OCI-LY1 (cell line): ENCODE data around the gene ZIC4.

ENCODE experiments used
- EZH2 ChIP-seq: fragments of 200-600 bp; sonication (generic), shearing (Covaris generic); IDR thresholded peaks from 2 replicates; pipeline ENCODE4 v1.8.0; 2017; ENCODE audit warnings: borderline replicate concordance, mixed run types, mild to moderate bottlenecking, antibody characterized with exemption, low read length, moderate library complexity, mixed read lengths
- TF ChIP-seq, protein P1 (sequence below): fragments of 200-600 bp; sonication (generic), shearing (Covaris generic); IDR thresholded peaks from 2 replicates; pipeline ENCODE4 v1.5.1; 2017; ENCODE audit warnings: mild to moderate bottlenecking, antibody characterized with exemption, low read length, moderate library complexity, mixed read lengths

DNA sequence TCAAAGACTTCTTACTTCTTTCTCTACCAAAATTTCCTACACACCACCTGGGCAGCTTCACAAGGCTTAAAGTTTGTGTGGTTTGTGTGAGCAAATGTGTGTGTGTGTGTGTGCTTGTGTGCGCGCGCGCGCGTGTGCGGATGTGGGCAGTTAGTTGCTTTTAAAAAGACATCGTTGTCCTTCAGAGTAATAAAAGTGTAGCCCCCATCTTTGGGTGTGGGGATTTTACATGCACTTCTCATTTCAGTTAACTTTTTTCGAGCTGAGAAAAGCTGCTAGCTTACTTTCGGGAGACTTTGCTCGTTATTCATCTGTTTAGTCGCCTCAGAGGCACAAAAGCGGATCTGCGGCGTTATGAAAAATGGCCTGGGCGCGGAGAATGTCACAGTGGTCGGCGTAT is 36.0 kb downstream of the ZIC4 start:
- TF ChIP-seq, protein P1, sequence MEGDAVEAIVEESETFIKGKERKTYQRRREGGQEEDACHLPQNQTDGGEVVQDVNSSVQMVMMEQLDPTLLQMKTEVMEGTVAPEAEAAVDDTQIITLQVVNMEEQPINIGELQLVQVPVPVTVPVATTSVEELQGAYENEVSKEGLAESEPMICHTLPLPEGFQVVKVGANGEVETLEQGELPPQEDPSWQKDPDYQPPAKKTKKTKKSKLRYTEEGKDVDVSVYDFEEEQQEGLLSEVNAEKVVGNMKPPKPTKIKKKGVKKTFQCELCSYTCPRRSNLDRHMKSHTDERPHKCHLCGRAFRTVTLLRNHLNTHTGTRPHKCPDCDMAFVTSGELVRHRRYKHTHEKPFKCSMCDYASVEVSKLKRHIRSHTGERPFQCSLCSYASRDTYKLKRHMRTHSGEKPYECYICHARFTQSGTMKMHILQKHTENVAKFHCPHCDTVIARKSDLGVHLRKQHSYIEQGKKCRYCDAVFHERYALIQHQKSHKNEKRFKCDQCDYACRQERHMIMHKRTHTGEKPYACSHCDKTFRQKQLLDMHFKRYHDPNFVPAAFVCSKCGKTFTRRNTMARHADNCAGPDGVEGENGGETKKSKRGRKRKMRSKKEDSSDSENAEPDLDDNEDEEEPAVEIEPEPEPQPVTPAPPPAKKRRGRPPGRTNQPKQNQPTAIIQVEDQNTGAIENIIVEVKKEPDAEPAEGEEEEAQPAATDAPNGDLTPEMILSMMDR, result no peak
- TF ChIP-seq EZH2, result no peak
